ENCODE measurements around the gene ETV7.

ETV7 gene

GRCh38 chr6:36318690-36319435, 68.6 kb downstream of the ETV7 start:
- DNase-seq: no peak

GRCh38 chr6:36317623-36318022, 69.8 kb downstream of the ETV7 start:
- DNase-seq: no peak

Measured in central memory CD4-positive, alpha-beta T cell (primary cell).